ENCODE data around the gene APOL4. TPM values are rescaled to one million over a fixed set of nuclear protein-coding genes. Genes with fewer than 3 reads are reported as not detected.

APOL4 gene
- total RNA-seq, 1 experiment from 2014 or later, result not detected

- no peak overlapping the region for H3K4me3 ChIP-seq
- no peaks in the 10 kb centered on the region for H3K36me3 ChIP-seq (ENCODE audit: low read depth)
- H3K27me3 ChIP-seq (ENCODE audit: insufficient read depth, low read depth), result peaks cover 33% of the 10 kb centered on the region; the same call in 1 of the 2 replicates
- H4K20me1 ChIP-seq (ENCODE audit: insufficient read depth), result no peaks in the 10 kb centered on the region
- no peaks in the 10 kb centered on the region for H3K79me2 ChIP-seq (ENCODE audit: low read depth)
- TF ChIP-seq EZH2 (IDR thresholded peaks at IDR 0.05; ENCODE audit: low read depth) (no peak), CTCF (conservative IDR thresholded peaks at IDR 0.05) (no peak)
- H3K27ac ChIP-seq, result no peak overlapping the region
- intact Hi-C loops (cut with micrococcal nuclease; ENCODE audit: unreplicated experiment), result no loop called here
- peak in 1 of 2 experiments; percentile 31 for DNase-seq
- CTCF ChIA-PET, result no interaction called here
- no peaks in the 10 kb centered on the region for H3K9me3 ChIP-seq (ENCODE audit: insufficient read depth, low read depth)
- POLR2A ChIA-PET (ENCODE audit: unreplicated experiment), result interaction anchor here (0.7 kb wide), 2 partner anchors 186 to 1549 kb away, joined by 4 read pairs; no protein-coding TSS in a partner anchor
- H3K4me2 ChIP-seq, result no peak overlapping the region
- BruUV-seq (replicated peaks), result no TSS peak
- no peaks in the 10 kb centered on the region for H3F3A ChIP-seq (ENCODE audit: insufficient read depth, low read depth)
- H3K4me1 ChIP-seq (replicated peaks; ENCODE audit: insufficient read depth), result no peaks in the 10 kb centered on the region
- no peaks in the 10 kb centered on the region for H3K9me2 ChIP-seq (ENCODE audit: insufficient read depth)
- H2AFZ ChIP-seq, result no peak overlapping the region
Observed at GRCh38 chr22:36185828-36186624, 15.6 kb downstream of the APOL4 start.

- Histone ChIP-seq H3K4me3 (no peak overlapping the region), H3K4me2 (no peak overlapping the region), H4K20me1 (ENCODE audit: insufficient read depth) (no peaks in the 10 kb centered on the region), H3K79me2 (ENCODE audit: low read depth) (no peaks in the 10 kb centered on the region), H3K36me3 (ENCODE audit: low read depth) (no peaks in the 10 kb centered on the region), H3K27ac (no peak overlapping the region), H3K9me2 (ENCODE audit: insufficient read depth) (no peaks in the 10 kb centered on the region), H3K27me3 (ENCODE audit: insufficient read depth, low read depth) (peaks cover 27% of the 10 kb centered on the region; the same call in 1 of the 2 replicates), H3F3A (ENCODE audit: insufficient read depth, low read depth) (no peaks in the 10 kb centered on the region), H3K4me1 (replicated peaks; ENCODE audit: insufficient read depth) (no peaks in the 10 kb centered on the region), H2AFZ (no peak overlapping the region), H3K9me3 (ENCODE audit: insufficient read depth, low read depth) (no peaks in the 10 kb centered on the region)
- no TSS peak for BruUV-seq (replicated peaks)
- CTCF ChIA-PET, result interaction anchor here (0.7 to 0.9 kb wide), 3 partner anchors 10 to 28 kb away, joined by 3 read pairs; no protein-coding TSS in a partner anchor
- intact Hi-C loops (cut with micrococcal nuclease; ENCODE audit: unreplicated experiment), result no loop called here
- no peak for DNase-seq
- no peak for TF ChIP-seq CTCF (conservative IDR thresholded peaks at IDR 0.05)
- TF ChIP-seq EZH2 (IDR thresholded peaks at IDR 0.05; ENCODE audit: low read depth), result no peak
- POLR2A ChIA-PET (ENCODE audit: unreplicated experiment), result no interaction called here
Observed at GRCh38 chr22:36184433-36185025, 17.1 kb downstream of the APOL4 start.

GRCh38 chr22:36183446-36183845 is 18.2 kb downstream of the APOL4 start:
- Histone ChIP-seq H2AFZ (no peak overlapping the region), H3F3A (ENCODE audit: insufficient read depth, low read depth) (no peaks in the 10 kb centered on the region), H3K9me3 (ENCODE audit: insufficient read depth, low read depth) (no peaks in the 10 kb centered on the region), H3K79me2 (ENCODE audit: low read depth) (no peaks in the 10 kb centered on the region), H3K4me2 (no peak overlapping the region), H4K20me1 (ENCODE audit: insufficient read depth) (no peaks in the 10 kb centered on the region), H3K4me3 (no peak overlapping the region), H3K27ac (no peak overlapping the region), H3K4me1 (replicated peaks; ENCODE audit: insufficient read depth) (no peaks in the 10 kb centered on the region), H3K27me3 (ENCODE audit: insufficient read depth, low read depth) (peaks cover 18% of the 10 kb centered on the region; the same call in 1 of the 2 replicates), H3K36me3 (ENCODE audit: low read depth) (no peaks in the 10 kb centered on the region), H3K9me2 (ENCODE audit: insufficient read depth) (no peaks in the 10 kb centered on the region)
- ChIA-PET CTCF (interaction anchor here (0.6 to 0.9 kb wide), 3 partner anchors 12 to 862 kb away, joined by 3 to 11 read pairs (median 3); no protein-coding TSS in a partner anchor), POLR2A (ENCODE audit: unreplicated experiment) (no interaction called here)
- peak in 1 of 2 experiments; percentile 18 for DNase-seq
- TF ChIP-seq CTCF (conservative IDR thresholded peaks at IDR 0.05) (no peak), EZH2 (IDR thresholded peaks at IDR 0.05; ENCODE audit: low read depth) (no peak)
- intact Hi-C loops (cut with micrococcal nuclease; ENCODE audit: unreplicated experiment), result no loop called here
- no TSS peak for BruUV-seq (replicated peaks)

Measured in PC-9 (cell line).